Measurements from ENCODE around the gene PNPLA7. TPM values are rescaled to one million over a fixed set of nuclear protein-coding genes. Genes with fewer than 3 reads are reported as not detected.
"Not testable (repeated sequence)": the region's sequence is repeated elsewhere in the genome, so short reads cannot be mapped to it uniquely, and the experiment has no call there.

PNPLA7 gene
- total RNA-seq, 2 experiments from 2014 or later, result 2.6 to 3.4 TPM

GRCh38 chr9:137579259-137579604, 29.0 kb upstream of the PNPLA7 start:
- ChIA-PET CTCF (interaction anchor here (0.7 to 1.5 kb wide), 9 partner anchors 9 to 157 kb away, joined by 3 to 8 read pairs (median 3); no protein-coding TSS in a partner anchor), POLR2A (interaction anchor here (1.2 to 1.6 kb wide), 3 partner anchors 9 to 39 kb away, joined by 5 to 8 read pairs (median 6); partner anchors contain the start of genes EHMT1 and ZMYND19)

GRCh38 chr9:137578518-137579258, 28.5 kb upstream of the PNPLA7 start, which contains the start of gene DPH7:
DPH7 (minus strand) TSS chr9:137578925; CDS start chr9:137578777, 148 bp downstream.
- ChIA-PET POLR2A (interaction anchor here (0.5 to 1.6 kb wide), 4 partner anchors 10 to 40 kb away, joined by 4 to 8 read pairs (median 6); partner anchors contain the start of genes EHMT1 and ZMYND19), CTCF (interaction anchor here (0.7 to 1.5 kb wide), 11 partner anchors 8 to 94 kb away, joined by 3 to 8 read pairs (median 3); no protein-coding TSS in a partner anchor)

- ChIA-PET CTCF (interaction anchor here (0.7 to 1.2 kb wide), 2 partner anchors 13 to 1641 kb away, joined by 3 read pairs; no protein-coding TSS in a partner anchor), POLR2A (interaction anchor here (1.3 kb wide), 1 partner anchor 24 kb away, joined by 9 read pairs; the partner anchor contains the start of gene MRPL41)
Observed at GRCh38 chr9:137575716-137576411, 25.7 kb upstream of the PNPLA7 start.

GRCh38 chr9:137575364-137575715, 25.1 kb upstream of the PNPLA7 start:
- ChIA-PET POLR2A (interaction anchor here (0.6 kb wide), 1 partner anchor 25 kb away, joined by 3 read pairs; no protein-coding TSS in a partner anchor), CTCF (no interaction called here)

- ChIA-PET CTCF (interaction anchor here (0.6 to 1.4 kb wide), 2 partner anchors 17 to 373 kb away, joined by 3 to 5 read pairs; no protein-coding TSS in a partner anchor), POLR2A (no interaction called here)
Observed at GRCh38 chr9:137574192-137574591, 24.0 kb upstream of the PNPLA7 start.

GRCh38 chr9:137570566-137570965, 20.4 kb upstream of the PNPLA7 start:
- CTCF ChIA-PET, result interaction anchor here (1.3 kb wide), 1 partner anchor 9 kb away, joined by 3 read pairs; the partner anchor contains the start of gene DPH7
- POLR2A ChIA-PET, result no interaction called here

GRCh38 chr9:137569609-137570203, 19.5 kb upstream of the PNPLA7 start:
- POLR2A ChIA-PET, result no interaction called here
- CTCF ChIA-PET, result interaction anchor here (1.3 kb wide), 1 partner anchor 9 kb away, joined by 3 read pairs; the partner anchor contains the start of gene DPH7

- POLR2A ChIA-PET, CTCF ChIA-PET: not testable (repeated sequence)
Observed at GRCh38 chr9:137568445-137568844, 18.2 kb upstream of the PNPLA7 start.

GRCh38 chr9:137564817-137565411, 14.7 kb upstream of the PNPLA7 start:
- POLR2A ChIA-PET, result no interaction called here
- CTCF ChIA-PET, result no interaction called here

- POLR2A ChIA-PET, result no interaction called here
- CTCF ChIA-PET, result no interaction called here
Observed at GRCh38 chr9:137564134-137564533, 13.9 kb upstream of the PNPLA7 start.

- CTCF ChIA-PET, result no interaction called here
- POLR2A ChIA-PET, result no interaction called here
Observed at GRCh38 chr9:137558127-137558526, 7.9 kb upstream of the PNPLA7 start.

- CTCF ChIA-PET, result no interaction called here
- POLR2A ChIA-PET, result no interaction called here
Observed at GRCh38 chr9:137556069-137556838, 6.1 kb upstream of the PNPLA7 start.

- ChIA-PET CTCF (no interaction called here), POLR2A (no interaction called here)
Observed at GRCh38 chr9:137555179-137555578, 5.0 kb upstream of the PNPLA7 start.

- ChIA-PET POLR2A (interaction anchor here (0.6 kb wide), 1 partner anchor 24 kb away, joined by 4 read pairs; no protein-coding TSS in a partner anchor), CTCF (no interaction called here)
Observed at GRCh38 chr9:137554349-137554748, 4.1 kb upstream of the PNPLA7 start.

- CTCF ChIA-PET, result interaction anchor here (1.3 kb wide), 1 partner anchor 23 kb away, joined by 3 read pairs; no protein-coding TSS in a partner anchor
- POLR2A ChIA-PET, result not testable (repeated sequence)
Observed at GRCh38 chr9:137553654-137554053, 3.5 kb upstream of the PNPLA7 start.

GRCh38 chr9:137552022-137552768, 2.0 kb upstream of the PNPLA7 start:
- ChIA-PET POLR2A (interaction anchor here (0.5 to 0.9 kb wide), 6 partner anchors 11 to 259 kb away, joined by 3 to 10 read pairs (median 6); no protein-coding TSS in a partner anchor), CTCF (interaction anchor here (0.6 to 1.5 kb wide), 8 partner anchors 11 to 316 kb away, joined by 3 to 5 read pairs (median 3); partner anchors contain the start of gene DPH7)

GRCh38 chr9:137551264-137552021, 1.2 kb upstream of the PNPLA7 start, which contains the start of gene MRPL41:
MRPL41 (plus strand) TSS chr9:137551879; CDS start chr9:137552082, 203 bp downstream.
- POLR2A ChIA-PET, result interaction anchor here (0.5 to 0.9 kb wide), 7 partner anchors 12 to 296 kb away, joined by 3 to 10 read pairs (median 6); partner anchors contain the start of genes EXD3, NELFB and NOXA1
- CTCF ChIA-PET, result interaction anchor here (0.6 to 1.5 kb wide), 6 partner anchors 12 to 315 kb away, joined by 3 to 5 read pairs (median 4); no protein-coding TSS in a partner anchor
